Measurements from ENCODE around the gene LTA.

GRCh38 chr6:31543639-31544038 lies 28.4 kb upstream of the LTA start:
- TF ChIP-seq CTCF (IDR thresholded peaks at IDR 0.05 in 8 of 11, conservative IDR thresholded peaks at IDR 0.05 in 3 of 11) (no peak), POLR2A (IDR thresholded peaks at IDR 0.05) (no peak), POLR2AphosphoS5 (IDR thresholded peaks at IDR 0.05) (no peak)

All from spleen (tissue), 7 donors.